ENCODE measurements around the gene PA2G4.

DNA sequence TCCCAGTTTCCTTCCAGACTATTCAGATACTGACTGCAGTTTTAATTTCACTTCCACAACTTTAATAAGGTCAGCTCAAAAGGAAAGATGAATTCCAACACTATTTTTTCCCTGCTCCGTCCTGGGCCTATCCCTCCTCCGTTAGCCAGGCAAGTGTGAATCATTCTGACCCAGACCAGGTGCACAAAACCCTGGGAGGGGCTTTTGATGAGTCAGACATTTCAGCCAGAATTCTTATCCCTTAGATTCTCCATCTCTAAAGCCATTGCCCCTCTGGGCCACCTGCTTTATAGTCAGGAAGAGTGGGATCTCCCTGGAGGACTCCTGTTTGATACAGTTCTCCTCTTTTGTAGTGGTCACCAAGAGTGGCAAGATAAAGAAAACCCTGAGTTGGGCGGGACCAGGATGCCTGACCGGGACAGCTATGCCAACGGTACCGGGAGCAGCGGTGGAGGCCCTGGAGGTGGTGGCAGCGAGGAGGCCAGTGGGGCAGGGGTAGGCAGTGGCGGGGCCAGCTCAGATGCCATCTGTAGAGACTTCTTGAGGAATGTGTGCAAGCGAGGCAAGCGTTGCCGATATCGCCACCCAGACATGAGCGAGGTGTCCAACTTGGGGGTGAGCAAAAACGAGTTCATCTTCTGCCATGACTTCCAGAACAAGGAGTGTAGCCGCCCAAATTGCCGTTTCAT is 15.9 kb downstream of the PA2G4 start:
- TF ChIP-seq, protein P1, sequence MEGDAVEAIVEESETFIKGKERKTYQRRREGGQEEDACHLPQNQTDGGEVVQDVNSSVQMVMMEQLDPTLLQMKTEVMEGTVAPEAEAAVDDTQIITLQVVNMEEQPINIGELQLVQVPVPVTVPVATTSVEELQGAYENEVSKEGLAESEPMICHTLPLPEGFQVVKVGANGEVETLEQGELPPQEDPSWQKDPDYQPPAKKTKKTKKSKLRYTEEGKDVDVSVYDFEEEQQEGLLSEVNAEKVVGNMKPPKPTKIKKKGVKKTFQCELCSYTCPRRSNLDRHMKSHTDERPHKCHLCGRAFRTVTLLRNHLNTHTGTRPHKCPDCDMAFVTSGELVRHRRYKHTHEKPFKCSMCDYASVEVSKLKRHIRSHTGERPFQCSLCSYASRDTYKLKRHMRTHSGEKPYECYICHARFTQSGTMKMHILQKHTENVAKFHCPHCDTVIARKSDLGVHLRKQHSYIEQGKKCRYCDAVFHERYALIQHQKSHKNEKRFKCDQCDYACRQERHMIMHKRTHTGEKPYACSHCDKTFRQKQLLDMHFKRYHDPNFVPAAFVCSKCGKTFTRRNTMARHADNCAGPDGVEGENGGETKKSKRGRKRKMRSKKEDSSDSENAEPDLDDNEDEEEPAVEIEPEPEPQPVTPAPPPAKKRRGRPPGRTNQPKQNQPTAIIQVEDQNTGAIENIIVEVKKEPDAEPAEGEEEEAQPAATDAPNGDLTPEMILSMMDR (optimal IDR thresholded peaks at IDR 0.05 in 1 of 3, IDR thresholded peaks at IDR 0.05 in 1 of 3, conservative IDR thresholded peaks at IDR 0.05 in 1 of 3; ENCODE audit: extremely low read depth in 1 of 3, insufficient read depth in 2 of 3, low read length in 3 of 3), result no peak
- TF ChIP-seq EZH2 (IDR thresholded peaks at IDR 0.05; ENCODE audit: low read length), result no peak

Measured in keratinocyte (primary cell).